K562 (cell line): ENCODE results near the gene ARFRP1. TPM values are rescaled to one million over a fixed set of nuclear protein-coding genes. Genes with fewer than 3 reads are reported as not detected.

Source experiments
- ATAC-seq: fragments of 200-7000 bp; cut with Tn5 transposase; 3 replicates; pipeline ENCODE4 v1.9.1; 2020; ENCODE audit warnings: moderate library complexity
- BruUV-seq: library from RNA; stranded (reverse); fragments of 400-500 nt; replicated peaks from 2 replicates; lab custom pipeline; 2021; lab: Mats Ljungman, UMichigan
- CTCF ChIA-PET: fragments of 300-600 bp; formaldehyde crosslinking; extraction: SDS; loops from one replicate; lab custom pipeline; 2021; ENCODE audit warnings: low intra/inter-chr PET ratio; lab: Yijun Ruan, JAX
- POLR2A ChIA-PET: fragments of 300-600, 350-650 bp; sonication (Branson Sonifier 250); formaldehyde crosslinking; extraction: SDS; loops from one replicate; lab custom pipeline; 2021; ENCODE audit warnings: antibody characterized with exemption, inconsistent platforms; lab: Yijun Ruan, JAX
- DNase-seq, 4 experiments: peaks; one replicate each; pipeline versions ENCODE4 v3.0.0 to v3.0.0-alpha.2; 2011 to 2018; ENCODE audit warnings: low spot score in 3 of 4, mixed read lengths in 3 of 4; ENCODE audit errors: extremely low read depth in 1 of 4
- FAIRE-seq: peaks from 2 replicates; lab custom pipeline; 2011; peaks lifted over from hg19 to GRCh38; lab: Jason Lieb, UNC
- H2AFZ ChIP-seq: 2 replicates; pipeline ENCODE4 v1.6.0; 2011; ENCODE audit warnings: low read depth, low read length, control low read depth, inconsistent platforms
- H3K27ac ChIP-seq: fragments of 200-600 bp; 3 replicates; pipeline ENCODE4 v1.8.0; 2011; ENCODE audit warnings: low read depth, mild to moderate bottlenecking, control low read depth, inconsistent platforms, low read length, moderate library complexity, mixed read lengths; ENCODE audit errors: extremely low read depth
- H3K27me3 ChIP-seq, 2 experiments: fragments of 300-600 bp in 1 of 2; 2 replicates in 1 of 2; 3 replicates in 1 of 2; pipeline versions ENCODE4 v1.6.0 to v1.8.0; 2011; ENCODE audit warnings: inconsistent platforms in 2 of 2, low read length in 2 of 2, mild to moderate bottlenecking in 1 of 2, mixed read lengths in 1 of 2, moderate library complexity in 1 of 2; ENCODE audit not compliant: control insufficient read depth in 2 of 2, insufficient read depth in 2 of 2
- H3K36me3 ChIP-seq: fragments of 300-600 bp; 3 replicates; pipeline ENCODE4 v1.8.0; 2011; ENCODE audit warnings: mild to moderate bottlenecking, low read length, inconsistent platforms; ENCODE audit not compliant: control insufficient read depth, insufficient read depth
- H3K4me1 ChIP-seq, 2 experiments: fragments of 200-600 bp in 1 of 2; replicated peaks in 1 of 2; 2 replicates in 1 of 2; 3 replicates in 1 of 2; pipeline versions ENCODE4 v1.5.1 to v1.8.0; 2011; ENCODE audit warnings: inconsistent platforms in 2 of 2, low read length in 2 of 2, mild to moderate bottlenecking in 1 of 2, mixed read lengths in 1 of 2, moderate library complexity in 1 of 2; ENCODE audit not compliant: control insufficient read depth in 2 of 2, insufficient read depth in 2 of 2
- H3K4me2 ChIP-seq: 2 replicates; pipeline ENCODE4 v1.6.1; 2011; ENCODE audit warnings: low read length, control low read depth, inconsistent platforms, mixed read lengths; ENCODE audit not compliant: insufficient read depth
- H3K4me3 ChIP-seq: fragments of 200-600 bp; sonication (generic), shearing (Covaris generic); 2 replicates; pipeline ENCODE4 v1.5.1; 2016; ENCODE audit warnings: control low read depth, inconsistent platforms
- H3K79me2 ChIP-seq: fragments of 200-600 bp; 3 replicates; pipeline ENCODE4 v1.8.0; 2011; ENCODE audit warnings: low read length, inconsistent platforms; ENCODE audit not compliant: control insufficient read depth, insufficient read depth
- H3K9ac ChIP-seq, 2 experiments: 2 replicates each; pipeline versions ENCODE4 v1.6.0 to v1.6.1; 2011; ENCODE audit warnings: low read depth in 2 of 2, low read length in 2 of 2, control low read depth in 1 of 2, inconsistent platforms in 1 of 2, mild to moderate bottlenecking in 1 of 2, mixed read lengths in 1 of 2; ENCODE audit not compliant: insufficient read depth in 1 of 2
- H3K9me1 ChIP-seq: one replicate; pipeline ENCODE4 v1.6.0; 2011; ENCODE audit warnings: inconsistent platforms, mild to moderate bottlenecking, low read length, moderate library complexity; ENCODE audit not compliant: control insufficient read depth, insufficient read depth
- H3K9me3 ChIP-seq: replicated peaks from 2 replicates; pipeline ENCODE4 v1.5.1; 2011; ENCODE audit warnings: low read depth, low read length, inconsistent platforms; ENCODE audit not compliant: control insufficient read depth, insufficient read depth
- H4K20me1 ChIP-seq: replicated peaks from 2 replicates; pipeline ENCODE4 v1.6.1; 2011; ENCODE audit warnings: low read length, inconsistent platforms, mixed read lengths; ENCODE audit not compliant: control insufficient read depth, insufficient read depth
- C11orf30 ChIP-seq: fragments of 450-650 bp; IDR thresholded peaks from 2 replicates; pipeline ENCODE4 v1.6.1; 2016; ENCODE audit warnings: low read depth, mild to moderate bottlenecking
- DPF2 ChIP-seq: fragments of 450-650 bp; IDR thresholded peaks from 2 replicates; pipeline ENCODE4 v1.6.1; 2016
- EHMT2 ChIP-seq: fragments of 450-650 bp; IDR thresholded peaks from 2 replicates; pipeline ENCODE4 v1.6.1; 2018; ENCODE audit warnings: antibody characterized with exemption
- POLR2G ChIP-seq: fragments of 200-400 bp; formaldehyde crosslinking; IDR thresholded peaks from 2 replicates; pipeline ENCODE4 v1.6.1; 2017; ENCODE audit warnings: low read depth, mild to moderate bottlenecking, antibody characterized with exemption, low read length, moderate library complexity
- POLR2H ChIP-seq: IDR thresholded peaks from 2 replicates; pipeline ENCODE4 v1.6.1; 2016; ENCODE audit warnings: missing genetic modification characterization, low read depth, mild to moderate bottlenecking, control low read depth, missing compliant biosample characterization, moderate library complexity
- PTRF ChIP-seq: fragments of 450-650 bp; IDR thresholded peaks from 2 replicates; pipeline ENCODE4 v1.6.1; 2016; ENCODE audit warnings: mild to moderate bottlenecking, missing genetic modification characterization, missing compliant biosample characterization
- RBFOX2 ChIP-seq: fragments of 200-400 bp; formaldehyde crosslinking; IDR thresholded peaks from 2 replicates; pipeline ENCODE4 v1.6.1; 2017; ENCODE audit warnings: low read depth, mild to moderate bottlenecking, low read length, moderate library complexity
- RBM25 ChIP-seq: fragments of 200-400 bp; formaldehyde crosslinking; IDR thresholded peaks from 2 replicates; pipeline ENCODE4 v1.6.1; 2018; ENCODE audit warnings: low read length, low read depth, moderate library complexity; ENCODE audit not compliant: severe bottlenecking
- TAF7 ChIP-seq: fragments of 450-650 bp; IDR thresholded peaks from 2 replicates; pipeline ENCODE4 v1.6.1; 2016; ENCODE audit warnings: missing genetic modification characterization, missing compliant biosample characterization
- ZNF280A ChIP-seq: fragments of 450-650 bp; IDR thresholded peaks from 2 replicates; pipeline ENCODE4 v1.6.1; 2018; ENCODE audit warnings: mild to moderate bottlenecking, low read depth; ENCODE audit not compliant: partially characterized antibody
- ZNF583 ChIP-seq: fragments of 250-450 bp; sonication (Bioruptor Pico); IDR thresholded peaks from 2 replicates; pipeline ENCODE4 v1.4.0; 2020
- ZNF766 ChIP-seq: fragments of 200-800 bp; sonication (Bioruptor generic); conservative IDR thresholded peaks from 2 replicates; pipeline ENCODE4 v1.6.1; 2016; ENCODE audit warnings: missing genetic modification characterization, missing compliant biosample characterization
- ZNF77 ChIP-seq: fragments of 250-450 bp; sonication (Bioruptor Pico); IDR thresholded peaks from 2 replicates; pipeline ENCODE4 v1.5.0; 2020
- WGBS: fragments of 100-300 bp; shearing (Covaris generic); methylation state at CpG from one replicate; pipeline ENCODE4 v1.1.6; 2016; ENCODE audit warnings: low coverage, mixed read lengths; ENCODE audit not compliant: insufficient coverage; ENCODE audit errors: missing lambda C conversion rate; 5-methylcytosine and 5-hydroxymethylcytosine counted together
- in situ Hi-C: fragments of 300-500 bp; cut with MboI; formaldehyde crosslinking; loops from 4 replicates; pipeline ENCODE4 v1.15.0; 2018; ENCODE audit warnings: inconsistent platforms, mixed read lengths
- intact Hi-C: fragments of 100-400 bp; cut with micrococcal nuclease; formaldehyde crosslinking; loops from 2 replicates; pipeline ENCODE4 v1.14.2; 2022
- polyA plus RNA-seq, 8 experiments: library from polyadenylated mRNA; depleted of rRNA in 4 of 8; stranded (reverse) in 5 of 8; unstranded in 3 of 8; fragments of >200 nt; fragmentation: Nextera tagmentation in 2 of 8; fragmentation: Illumina TruSeq in 1 of 8; extraction: Ambion mirVana in 2 of 8; extraction: Trizol in 1 of 8; gene quantifications; 2 replicates each; pipeline versions ENCODE4 v1.2.1 to v1.2.3, GENCODE V29; 2011 to 2014; ENCODE audit warnings: inconsistent platforms in 1 of 8, missing spikeins in 1 of 8
- total RNA-seq, 7 experiments: library from RNA; depleted of rRNA in 6 of 7; stranded (reverse); fragments of >200 nt in 6 of 7; fragmentation: Illumina TruSeq in 2 of 7; extraction: Trizol in 2 of 7; gene quantifications; 2 replicates each; pipeline versions ENCODE4 v1.2.1 to v1.2.3, GENCODE V29; 2011 to 2021; ENCODE audit warnings: low replicate concordance in 1 of 7

The ARFRP1 gene
- total and polyA plus RNA-seq, 9 of the 15 experiments (the other 6 are each of a cell fraction or from before 2014, with no cell fraction given), result 2.2 to 78.9 (median 37.3) TPM

- Histone ChIP-seq H3K9me3 (no peaks in the 10 kb centered on the region), H2AFZ (no peak overlapping the region), H3K4me2 (no peak overlapping the region), H3K9ac (peak overlapping the region in 1 of 2 experiments; percentile 47; a peak in 1 of 4 replicates), H3K4me3 (no peak overlapping the region), H3K9me1 (peaks cover 3% of the 10 kb centered on the region), H3K27me3 (no peaks in the 10 kb centered on the region), H4K20me1 (no peaks in the 10 kb centered on the region), H3K4me1 (peaks cover 10 to 47% of the 10 kb centered on the region in 2 experiments; a peak in 4 of 5 replicates), H3K36me3 (peaks cover 71% of the 10 kb centered on the region; the same call in 2 of the 3 replicates), H3K79me2 (peaks cover 22% of the 10 kb centered on the region), H3K27ac (no peak overlapping the region)
- in situ Hi-C loops, result no loop called here
- POLR2A ChIA-PET, result interaction anchor here (0.6 to 1.7 kb wide), 4 partner anchors 10 to 133 kb away, joined by 3 read pairs; no protein-coding TSS in a partner anchor
- CTCF ChIA-PET, result no interaction called here
- BruUV-seq, result no TSS peak
- FAIRE-seq (no peak), ATAC-seq (no peak), DNase-seq (no peak)
- TF ChIP-seq POLR2G, result 0 out of 2 replicates have a peak, but pooled peaks have one; percentile 29
- TF ChIP-seq RBFOX2, result 0 out of 2 replicates have a peak, but pooled peaks have one; percentile 1
- no peak for TF ChIP-seq ZNF766 (CRISPR knock-in tag)
- 90% methylated on average over 23 of the region's 33 CpGs for WGBS
- intact Hi-C loops, result no loop called here
Observed at GRCh38 chr20:63661959-63662812, 45.6 kb downstream of the ARFRP1 start.

- in situ Hi-C loops, result no loop called here
- no peak for ATAC-seq
- H3K4me1 ChIP-seq, result peaks cover 18 to 55% of the 10 kb centered on the region in 2 experiments
- no peak overlapping the region for H3K27ac ChIP-seq
- no peak overlapping the region for H2AFZ ChIP-seq
- H3K36me3 ChIP-seq, result peaks cover 64% of the 10 kb centered on the region; the same call in 2 of the 3 replicates
- TF ChIP-seq ZNF583 (CRISPR knock-in tag), result no peak
- TF ChIP-seq RBM25, result no peak
- no peak for TF ChIP-seq ZNF77 (CRISPR knock-in tag)
- no peak for TF ChIP-seq EHMT2
- no peak for TF ChIP-seq DPF2
- TF ChIP-seq TAF7 (tag), result no peak
- TF ChIP-seq PTRF, result no peak
- no peak for TF ChIP-seq C11orf30
- no peak for TF ChIP-seq ZNF280A
- no peak for TF ChIP-seq POLR2H (tag)
- TF ChIP-seq, all 486 proteins: peak for 0
- Histone ChIP-seq H3K4me2 (no peak overlapping the region), H3K79me2 (peaks cover 25% of the 10 kb centered on the region), H3K9me1 (peaks cover 3% of the 10 kb centered on the region), H3K27me3 (no peaks in the 10 kb centered on the region), H3K9ac (peak overlapping the region in 1 of 2 experiments; percentile 14; a peak in 1 of 4 replicates), H3K4me3 (no peak overlapping the region), H3K9me3 (no peaks in the 10 kb centered on the region), H4K20me1 (no peaks in the 10 kb centered on the region)
- BruUV-seq, result no TSS peak
- intact Hi-C loops, result no loop called here
- FAIRE-seq (no peak), DNase-seq (no peak)
- ChIA-PET POLR2A (interaction anchor here (1.7 kb wide), 1 partner anchor 12 kb away, joined by 3 read pairs; no protein-coding TSS in a partner anchor), CTCF (no interaction called here)
- 93% methylated on average over 21 of the region's 22 CpGs for WGBS
Observed at GRCh38 chr20:63661108-63661507, 46.7 kb downstream of the ARFRP1 start.
